Measurements from ENCODE around the gene AHI1.

GRCh38 chr6:135525594-135525993, 28.1 kb upstream of the AHI1 start:
- no peak for TF ChIP-seq CTCF (IDR thresholded peaks at IDR 0.05; ENCODE audit: poor library complexity)
- TF ChIP-seq EZH2phosphoT487 (IDR thresholded peaks at IDR 0.05; ENCODE audit: low read depth, severe bottlenecking, unreplicated experiment) = no peak
- no peak for TF ChIP-seq EZH2 (IDR thresholded peaks at IDR 0.05; ENCODE audit: borderline replicate concordance)

Data from hepatocyte (in vitro differentiated cells).